Lung (tissue), 12 donors: ENCODE data around the gene SIGLEC6. TPM values are rescaled to one million over a fixed set of nuclear protein-coding genes. Genes with fewer than 3 reads are reported as not detected.

Experiments used
- ATAC-seq: fragments of 200-7000 bp; cut with Tn5 transposase; one replicate; pipeline ENCODE4 v1.9.1; 2020; ENCODE audit warnings: moderate number of reproducible peaks; ENCODE audit not compliant: insufficient read depth, low FRiP score
- DNase-seq, 3 donors: peaks; one replicate each; pipeline ENCODE4 v3.0.0-alpha.2; 2013 to 2017
- H3K27ac ChIP-seq, 2 donors: one replicate each; pipeline ENCODE4 v1.5.1; 2013; ENCODE audit warnings: mild to moderate bottlenecking in 2 of 2, moderate library complexity in 2 of 2, control low read depth in 1 of 2, inconsistent platforms in 1 of 2, low read depth in 1 of 2, low read length in 1 of 2
- H3K27me3 ChIP-seq, 3 donors: one replicate each; pipeline ENCODE4 v1.5.1; 2013; ENCODE audit warnings: low read length in 2 of 3; ENCODE audit not compliant: control insufficient read depth in 3 of 3, insufficient read depth in 3 of 3
- H3K36me3 ChIP-seq, 4 donors: one replicate each; pipeline ENCODE4 v1.5.1; 2013; ENCODE audit warnings: low read length in 4 of 4, mild to moderate bottlenecking in 1 of 4, moderate library complexity in 1 of 4; ENCODE audit not compliant: control insufficient read depth in 4 of 4, insufficient read depth in 4 of 4
- H3K4me1 ChIP-seq, 5 donors: one replicate each; pipeline ENCODE4 v1.5.1; 2013; ENCODE audit warnings: low read length in 5 of 5, mild to moderate bottlenecking in 2 of 5, moderate library complexity in 1 of 5; ENCODE audit not compliant: control insufficient read depth in 5 of 5, insufficient read depth in 5 of 5
- H3K4me3 ChIP-seq: one replicate; pipeline ENCODE4 v1.5.1; 2013; ENCODE audit warnings: mild to moderate bottlenecking, control low read depth, moderate library complexity
- H3K9ac ChIP-seq, 2 donors: one replicate each; pipeline ENCODE4 v1.5.1; 2013; ENCODE audit warnings: low read length in 2 of 2, control low read depth in 1 of 2; ENCODE audit not compliant: insufficient read depth in 1 of 2
- H3K9me3 ChIP-seq, 4 donors: one replicate each; pipeline ENCODE4 v1.5.1; 2013; ENCODE audit warnings: low read length in 3 of 4, mild to moderate bottlenecking in 1 of 4, moderate library complexity in 1 of 4; ENCODE audit not compliant: control insufficient read depth in 4 of 4, insufficient read depth in 3 of 4
- CTCF ChIP-seq: IDR thresholded peaks from 2 replicates; pipeline ENCODE4 v1.5.1; 2012; ENCODE audit warnings: mild to moderate bottlenecking; ENCODE audit errors: control extremely low read depth, extremely low read depth
- WGBS, 2 donors: extraction: QIAGEN DNeasy Blood & Tissue Kit; methylation state at CpG; one replicate each; pipeline ENCODE4 v1.1.7; 2013; 5-methylcytosine and 5-hydroxymethylcytosine counted together
- polyA plus RNA-seq, 2 donors: library from polyadenylated mRNA; stranded (reverse); fragments of 200-250 nt; gene quantifications; one replicate each; pipeline ENCODE4 v1.2.1, GENCODE V29; 2013
- total RNA-seq, 2 donors: library from RNA; depleted of rRNA in 1 of 2; stranded (reverse); fragments of >200 nt in 1 of 2; gene quantifications; one replicate each; pipeline ENCODE4 v1.2.1, GENCODE V29; 2014 to 2021
- donor health status: control.
- donor health status: control.
- donor health status: Bipolar disorder and iron deficiency.
- donor health status: healthy.
- donor health status: DM: yes; HTN: yes; CAD: no.

The SIGLEC6 gene
- total and polyA plus RNA-seq, 4 donors: 0.23 to 5.3 (median 0.45) TPM

- peaks cover 0 to 9% (median 0%) of the 10 kb centered on the region in 4 donors for H3K9me3 ChIP-seq
- no peak overlapping the region for H3K27ac ChIP-seq
- no peak for TF ChIP-seq CTCF
- ATAC-seq (no peak), DNase-seq (no peak)
- 88 to 93% methylated on average over 1 of the region's 1 CpG for WGBS, 2 donors
- peaks cover 0 to 22% (median 4%) of the 10 kb centered on the region in 3 donors for H3K27me3 ChIP-seq
- H3K4me3 ChIP-seq: no peak overlapping the region
- H3K9ac ChIP-seq: no peak overlapping the region
- H3K4me1 ChIP-seq: no peaks in the 10 kb centered on the region
- no peaks in the 10 kb centered on the region for H3K36me3 ChIP-seq
Observed at GRCh38 chr19:51535535-51535934, 4.1 kb upstream of the SIGLEC6 start.

GRCh38 chr19:51530616-51531015 is 854 bp downstream of the SIGLEC6 start:
- WGBS, 2 donors: 82 to 92% methylated on average over 8 of the region's 8 CpGs
- ATAC-seq (no peak), DNase-seq (no peak)
- no peak overlapping the region for H3K4me3 ChIP-seq
- no peak overlapping the region for H3K27ac ChIP-seq
- H3K9ac ChIP-seq: no peak overlapping the region
- TF ChIP-seq CTCF: no peak
- H3K27me3 ChIP-seq: peaks cover 0 to 19% (median 4%) of the 10 kb centered on the region in 3 donors
- no peaks in the 10 kb centered on the region for H3K36me3 ChIP-seq
- no peaks in the 10 kb centered on the region for H3K9me3 ChIP-seq
- H3K4me1 ChIP-seq: no peaks in the 10 kb centered on the region

GRCh38 chr19:51529301-51529700 is 2.2 kb downstream of the SIGLEC6 start:
- TF ChIP-seq CTCF: no peak
- H3K4me1 ChIP-seq: no peaks in the 10 kb centered on the region
- H3K27me3 ChIP-seq: peaks cover 0 to 19% (median 4%) of the 10 kb centered on the region in 3 donors
- DNase-seq (no peak), ATAC-seq (no peak)
- H3K9me3 ChIP-seq: no peaks in the 10 kb centered on the region
- H3K36me3 ChIP-seq: no peaks in the 10 kb centered on the region
- no peak overlapping the region for H3K9ac ChIP-seq
- WGBS, 2 donors: 77 to 83% methylated on average over 2 of the region's 2 CpGs
- H3K27ac ChIP-seq: no peak overlapping the region
- H3K4me3 ChIP-seq: no peak overlapping the region

GRCh38 chr19:51525651-51526050 is 5.8 kb downstream of the SIGLEC6 start:
- Histone ChIP-seq H3K27me3 (peaks cover 0 to 3% (median 0%) of the 10 kb centered on the region in 3 donors), H3K27ac (no peak overlapping the region), H3K9me3 (no peaks in the 10 kb centered on the region), H3K4me1 (no peaks in the 10 kb centered on the region), H3K9ac (no peak overlapping the region), H3K36me3 (no peaks in the 10 kb centered on the region), H3K4me3 (no peak overlapping the region)
- DNase-seq: no peak
- no peak for ATAC-seq
- WGBS, 2 donors: 51 to 53% methylated on average over 4 of the region's 4 CpGs
- TF ChIP-seq CTCF: no peak
